Measurements from ENCODE around the gene SLC25A39. TPM values are rescaled to one million over a fixed set of nuclear protein-coding genes. Genes with fewer than 3 reads are reported as not detected.

SLC25A39 gene
- total and polyA plus RNA-seq, 2 of the 13 experiments (the other 11 are each of a cell fraction or from before 2014, with no cell fraction given): 144 to 151 TPM

DNA sequence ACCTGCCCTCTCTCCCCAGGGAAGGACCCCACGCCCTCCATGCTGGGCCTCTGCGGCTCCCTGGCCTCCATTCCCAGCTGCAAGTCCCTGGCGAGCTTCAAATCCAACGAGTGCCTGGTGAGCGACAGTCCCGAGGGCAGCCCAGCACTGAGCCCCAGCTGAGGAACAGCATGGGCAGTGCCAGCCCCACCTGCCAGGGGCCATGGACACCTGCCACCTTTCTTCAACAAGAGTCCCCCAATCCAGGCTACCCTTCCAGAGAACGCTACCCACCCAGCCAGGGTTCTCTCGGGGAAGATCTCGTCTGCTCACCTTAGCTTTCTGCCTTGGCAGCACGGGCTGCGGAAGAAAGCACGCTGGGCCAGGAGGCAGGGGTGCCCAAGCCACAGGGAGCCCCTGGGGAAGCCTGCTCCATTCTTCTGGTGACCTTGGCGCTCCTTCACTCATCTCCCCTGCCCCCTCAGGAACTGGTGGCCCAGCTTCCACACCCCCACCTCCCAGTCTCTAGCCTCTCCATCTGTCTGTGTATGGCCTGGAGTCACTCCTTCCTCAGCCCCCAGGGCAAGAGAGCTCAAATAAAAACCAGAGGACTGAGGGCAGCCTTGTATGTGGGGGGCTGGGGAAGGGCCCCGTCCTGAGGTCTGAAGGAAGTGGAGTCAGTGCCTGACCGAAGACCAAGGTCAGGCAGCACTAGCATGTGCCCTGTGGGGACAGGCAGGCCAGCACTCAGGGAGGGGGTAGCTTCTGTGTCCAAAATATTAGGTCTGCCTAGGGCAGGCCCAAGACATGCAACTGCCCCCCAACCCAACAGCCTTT is 6.3 kb downstream of the SLC25A39 start (continued):
- TF ChIP-seq KDM3A (CRISPR knock-in tag; IDR thresholded peaks at IDR 0.05; ENCODE audit: low read depth) (0 out of 2 replicates have a peak, but pooled peaks have one; percentile 27), ZNF788 (CRISPR knock-in tag; IDR thresholded peaks at IDR 0.05; ENCODE audit: borderline replicate concordance) (peak; percentile 34; the same call in 1 of the 2 replicates), ZNF737 (CRISPR knock-in tag; IDR thresholded peaks at IDR 0.05; ENCODE audit: borderline replicate concordance) (0 out of 2 replicates have a peak, but pooled peaks have one; percentile 29), RBFOX2 (IDR thresholded peaks at IDR 0.05; ENCODE audit: low read depth, low read length) (0 out of 2 replicates have a peak, but pooled peaks have one; percentile 16), POLR2AphosphoS2 (IDR thresholded peaks at IDR 0.05; ENCODE audit: low read depth, low read length) (0 out of 2 replicates have a peak, but pooled peaks have one; percentile 59), MTA3 (CRISPR knock-in tag; IDR thresholded peaks at IDR 0.05) (no peak), ZNF296 (CRISPR knock-in tag; conservative IDR thresholded peaks at IDR 0.05) (0 out of 2 replicates have a peak, but pooled peaks have one; percentile 33), AKAP8 (CRISPR knock-in tag; IDR thresholded peaks at IDR 0.05) (peak; percentile 88; the same call in 1 of the 2 replicates), RFX1 (IDR thresholded peaks at IDR 0.05) (no peak), POLR2G (IDR thresholded peaks at IDR 0.05; ENCODE audit: low read depth, low read length) (peak; percentile 54), ATF1 (CRISPR knock-in tag; IDR thresholded peaks at IDR 0.05) (no peak), SAP130 (CRISPR knock-in tag; IDR thresholded peaks at IDR 0.05; ENCODE audit: low read depth) (no peak), AGO1 (IDR thresholded peaks at IDR 0.05; ENCODE audit: low read depth, low read length, poor library complexity, severe bottlenecking) (peak; percentile 84), ZNF607 (CRISPR knock-in tag; IDR thresholded peaks at IDR 0.05; ENCODE audit: borderline replicate concordance) (no peak), ESRRA (CRISPR knock-in tag; IDR thresholded peaks at IDR 0.05; ENCODE audit: low read depth) (no peak), HNRNPL (IDR thresholded peaks at IDR 0.05; ENCODE audit: low read depth, low read length) (peak; percentile 62; the same call in 1 of the 2 replicates), RBM22 (optimal IDR thresholded peaks at IDR 0.05; ENCODE audit: low read length) (peak; percentile 61), ZFYVE20 (CRISPR knock-in tag; IDR thresholded peaks at IDR 0.05; ENCODE audit: borderline replicate concordance, low read depth) (no peak)
- TF ChIP-seq, protein P1, sequence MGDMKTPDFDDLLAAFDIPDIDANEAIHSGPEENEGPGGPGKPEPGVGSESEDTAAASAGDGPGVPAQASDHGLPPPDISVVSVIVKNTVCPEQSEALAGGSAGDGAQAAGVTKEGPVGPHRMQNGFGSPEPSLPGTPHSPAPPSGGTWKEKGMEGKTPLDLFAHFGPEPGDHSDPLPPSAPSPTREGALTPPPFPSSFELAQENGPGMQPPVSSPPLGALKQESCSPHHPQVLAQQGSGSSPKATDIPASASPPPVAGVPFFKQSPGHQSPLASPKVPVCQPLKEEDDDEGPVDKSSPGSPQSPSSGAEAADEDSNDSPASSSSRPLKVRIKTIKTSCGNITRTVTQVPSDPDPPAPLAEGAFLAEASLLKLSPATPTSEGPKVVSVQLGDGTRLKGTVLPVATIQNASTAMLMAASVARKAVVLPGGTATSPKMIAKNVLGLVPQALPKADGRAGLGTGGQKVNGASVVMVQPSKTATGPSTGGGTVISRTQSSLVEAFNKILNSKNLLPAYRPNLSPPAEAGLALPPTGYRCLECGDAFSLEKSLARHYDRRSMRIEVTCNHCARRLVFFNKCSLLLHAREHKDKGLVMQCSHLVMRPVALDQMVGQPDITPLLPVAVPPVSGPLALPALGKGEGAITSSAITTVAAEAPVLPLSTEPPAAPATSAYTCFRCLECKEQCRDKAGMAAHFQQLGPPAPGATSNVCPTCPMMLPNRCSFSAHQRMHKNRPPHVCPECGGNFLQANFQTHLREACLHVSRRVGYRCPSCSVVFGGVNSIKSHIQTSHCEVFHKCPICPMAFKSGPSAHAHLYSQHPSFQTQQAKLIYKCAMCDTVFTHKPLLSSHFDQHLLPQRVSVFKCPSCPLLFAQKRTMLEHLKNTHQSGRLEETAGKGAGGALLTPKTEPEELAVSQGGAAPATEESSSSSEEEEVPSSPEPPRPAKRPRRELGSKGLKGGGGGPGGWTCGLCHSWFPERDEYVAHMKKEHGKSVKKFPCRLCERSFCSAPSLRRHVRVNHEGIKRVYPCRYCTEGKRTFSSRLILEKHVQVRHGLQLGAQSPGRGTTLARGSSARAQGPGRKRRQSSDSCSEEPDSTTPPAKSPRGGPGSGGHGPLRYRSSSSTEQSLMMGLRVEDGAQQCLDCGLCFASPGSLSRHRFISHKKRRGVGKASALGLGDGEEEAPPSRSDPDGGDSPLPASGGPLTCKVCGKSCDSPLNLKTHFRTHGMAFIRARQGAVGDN (CRISPR knock-in tag; IDR thresholded peaks at IDR 0.05): peak; percentile 18
- TF ChIP-seq, protein P2, sequence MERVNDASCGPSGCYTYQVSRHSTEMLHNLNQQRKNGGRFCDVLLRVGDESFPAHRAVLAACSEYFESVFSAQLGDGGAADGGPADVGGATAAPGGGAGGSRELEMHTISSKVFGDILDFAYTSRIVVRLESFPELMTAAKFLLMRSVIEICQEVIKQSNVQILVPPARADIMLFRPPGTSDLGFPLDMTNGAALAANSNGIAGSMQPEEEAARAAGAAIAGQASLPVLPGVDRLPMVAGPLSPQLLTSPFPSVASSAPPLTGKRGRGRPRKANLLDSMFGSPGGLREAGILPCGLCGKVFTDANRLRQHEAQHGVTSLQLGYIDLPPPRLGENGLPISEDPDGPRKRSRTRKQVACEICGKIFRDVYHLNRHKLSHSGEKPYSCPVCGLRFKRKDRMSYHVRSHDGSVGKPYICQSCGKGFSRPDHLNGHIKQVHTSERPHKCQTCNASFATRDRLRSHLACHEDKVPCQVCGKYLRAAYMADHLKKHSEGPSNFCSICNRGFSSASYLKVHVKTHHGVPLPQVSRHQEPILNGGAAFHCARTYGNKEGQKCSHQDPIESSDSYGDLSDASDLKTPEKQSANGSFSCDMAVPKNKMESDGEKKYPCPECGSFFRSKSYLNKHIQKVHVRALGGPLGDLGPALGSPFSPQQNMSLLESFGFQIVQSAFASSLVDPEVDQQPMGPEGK (CRISPR knock-in tag; IDR thresholded peaks at IDR 0.05): peak; percentile 52
- TF ChIP-seq, protein P3, sequence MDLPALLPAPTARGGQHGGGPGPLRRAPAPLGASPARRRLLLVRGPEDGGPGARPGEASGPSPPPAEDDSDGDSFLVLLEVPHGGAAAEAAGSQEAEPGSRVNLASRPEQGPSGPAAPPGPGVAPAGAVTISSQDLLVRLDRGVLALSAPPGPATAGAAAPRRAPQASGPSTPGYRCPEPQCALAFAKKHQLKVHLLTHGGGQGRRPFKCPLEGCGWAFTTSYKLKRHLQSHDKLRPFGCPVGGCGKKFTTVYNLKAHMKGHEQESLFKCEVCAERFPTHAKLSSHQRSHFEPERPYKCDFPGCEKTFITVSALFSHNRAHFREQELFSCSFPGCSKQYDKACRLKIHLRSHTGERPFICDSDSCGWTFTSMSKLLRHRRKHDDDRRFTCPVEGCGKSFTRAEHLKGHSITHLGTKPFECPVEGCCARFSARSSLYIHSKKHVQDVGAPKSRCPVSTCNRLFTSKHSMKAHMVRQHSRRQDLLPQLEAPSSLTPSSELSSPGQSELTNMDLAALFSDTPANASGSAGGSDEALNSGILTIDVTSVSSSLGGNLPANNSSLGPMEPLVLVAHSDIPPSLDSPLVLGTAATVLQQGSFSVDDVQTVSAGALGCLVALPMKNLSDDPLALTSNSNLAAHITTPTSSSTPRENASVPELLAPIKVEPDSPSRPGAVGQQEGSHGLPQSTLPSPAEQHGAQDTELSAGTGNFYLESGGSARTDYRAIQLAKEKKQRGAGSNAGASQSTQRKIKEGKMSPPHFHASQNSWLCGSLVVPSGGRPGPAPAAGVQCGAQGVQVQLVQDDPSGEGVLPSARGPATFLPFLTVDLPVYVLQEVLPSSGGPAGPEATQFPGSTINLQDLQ (CRISPR knock-in tag; IDR thresholded peaks at IDR 0.05): peak; percentile 48; the same call in 1 of the 2 replicates
